Epithelial cell of proximal tubule (primary cell): ENCODE data around the gene LGALS1. TPM values are rescaled to one million over a fixed set of nuclear protein-coding genes. Genes with fewer than 3 reads are reported as not detected.

Experiments
- DNase-seq: peaks from one replicate; pipeline ENCODE4 v3.0.0-alpha.2; 2011; ENCODE audit warnings: low read depth
- H3K4me3 ChIP-seq: 2 replicates; pipeline ENCODE4 v1.5.1; 2011; ENCODE audit warnings: low read depth, mild to moderate bottlenecking, low read length
- CTCF ChIP-seq: conservative IDR thresholded peaks from 2 replicates; pipeline ENCODE4 v1.5.1; 2012; ENCODE audit warnings: low read depth, mild to moderate bottlenecking, low read length
- total RNA-seq: library from RNA; depleted of rRNA; stranded (reverse); fragments of >200 nt; gene quantifications from 2 replicates; pipeline ENCODE4 v1.2.3, GENCODE V29; 2015

LGALS1 gene
- total RNA-seq, 1 donor from 2014 or later: 1,833 TPM

- DNase-seq: no peak
- no peak for TF ChIP-seq CTCF
Observed at GRCh38 chr22:37728620-37729019, 53.2 kb downstream of the LGALS1 start.

More at GRCh38 chr22:37728620-37729019, 53.2 kb downstream of the LGALS1 start:
- no peak overlapping the region for H3K4me3 ChIP-seq

Other genes with a start within 250 kb of the LGALS1 start
- gene ELFN2, start 248.2 kb upstream of the LGALS1 start, total RNA-seq: 4.6 and 11.7 TPM in 2 replicates
- 0.07 TPM in 1 of 2 replicates, not detected in the other for gene MFNG, start 189.3 kb upstream of the LGALS1 start, total RNA-seq
- gene CARD10, start 156.2 kb upstream of the LGALS1 start, total RNA-seq: 60.0 and 63.8 TPM in 2 replicates
- gene CDC42EP1, start 115.2 kb upstream of the LGALS1 start, total RNA-seq: 102 and 110 TPM in 2 replicates
- not detected in 2 replicates for gene LGALS2, start 95.5 kb upstream of the LGALS1 start, total RNA-seq
- gene GGA1, start 66.8 kb upstream of the LGALS1 start, total RNA-seq: 43.8 and 49.6 TPM in 2 replicates
- gene SH3BP1, start 36.0 kb upstream of the LGALS1 start, total RNA-seq: 15.1 and 25.0 TPM in 2 replicates
- gene PDXP, start 16.9 kb upstream of the LGALS1 start, total RNA-seq: 21.0 and 42.3 TPM in 2 replicates
- gene NOL12, start 10.7 kb downstream of the LGALS1 start, total RNA-seq: 18.2 and 47.9 TPM in 2 replicates
- 75.1 and 82.2 TPM in 2 replicates for gene TRIOBP, start 21.4 kb downstream of the LGALS1 start, total RNA-seq
- gene GCAT, start 132.3 kb downstream of the LGALS1 start, total RNA-seq: 29.1 and 36.0 TPM in 2 replicates
- gene GALR3, start 147.7 kb downstream of the LGALS1 start, total RNA-seq: not detected in 2 replicates
- gene ANKRD54, start 168.7 kb downstream of the LGALS1 start, total RNA-seq: 38.6 and 41.9 TPM in 2 replicates
- gene EIF3L, start 173.8 kb downstream of the LGALS1 start, total RNA-seq: 333 and 418 TPM in 2 replicates
- 74.8 and 79.2 TPM in 2 replicates for gene MICALL1, start 230.7 kb downstream of the LGALS1 start, total RNA-seq